GM19455 (cell line): ENCODE data around the gene CAMTA1.

ENCODE experiments used
- ATAC-seq: cut with Tn5 transposase; IDR thresholded peaks from one replicate; pipeline ENCODE4 v1.9.1; 2021; ENCODE audit not compliant: unreplicated experiment

Gene CAMTA1

GRCh38 chr1:7795406-7795805, 1010.2 kb downstream of the CAMTA1 start:
- ATAC-seq: no peak

GRCh38 chr1:7805460-7805859, 1020.2 kb downstream of the CAMTA1 start:
- ATAC-seq: no peak

GRCh38 chr1:7808253-7808844, 1023.1 kb downstream of the CAMTA1 start:
- ATAC-seq: no peak

- ATAC-seq: no peak
These were observed 1024.5 kb downstream of the CAMTA1 start for GRCh38 chr1:7809742-7810141.

- no peak for ATAC-seq
These were observed 1025.1 kb downstream of the CAMTA1 start for GRCh38 chr1:7810395-7810794.

GRCh38 chr1:7811476-7811875, 1026.2 kb downstream of the CAMTA1 start:
- no peak for ATAC-seq

- ATAC-seq: no peak
These were observed 1028.6 kb downstream of the CAMTA1 start for GRCh38 chr1:7813677-7814373.
